HG03066 (cell line): Measurements from ENCODE around the gene UPK1B.
"Not testable (repeated sequence)": the region's sequence is repeated elsewhere in the genome, so short reads cannot be mapped to it uniquely, and the experiment has no call there.

Experiments used
- ATAC-seq: cut with Tn5 transposase; IDR thresholded peaks from one replicate; pipeline ENCODE4 v1.9.1; 2021; ENCODE audit warnings: low read depth; ENCODE audit not compliant: unreplicated experiment

UPK1B gene

GRCh38 chr3:119173325-119173724 is at the start of gene UPK1B:
Gene UPK1B (plus strand): TSS chr3:119173598. CDS start chr3:119186742, 13,144 bp downstream.
- no peak for ATAC-seq

- no peak for ATAC-seq
These were observed 48.1 kb upstream of the UPK1B start for GRCh38 chr3:119125342-119125741.

- ATAC-seq, result no peak
These were observed 47.5 kb upstream of the UPK1B start for GRCh38 chr3:119125742-119126504.

DNA sequence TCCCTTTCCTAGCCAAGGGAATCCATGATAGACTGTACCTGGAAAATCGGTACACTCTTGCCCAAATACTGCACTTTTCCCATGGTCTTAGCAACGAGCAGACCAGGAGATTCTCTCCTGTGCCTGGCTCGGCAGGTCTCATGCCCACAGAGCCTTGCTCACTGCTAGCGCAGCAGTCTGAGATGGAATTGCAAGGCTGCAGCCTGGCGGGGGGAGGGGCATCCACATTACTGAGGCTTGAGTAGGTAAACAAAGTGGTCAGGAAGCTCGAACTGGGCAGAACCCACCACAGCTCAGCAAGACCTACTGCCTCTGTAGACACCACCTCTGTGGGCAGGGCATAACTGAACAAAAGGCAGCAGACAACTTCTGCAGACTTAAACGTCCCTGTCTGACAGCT is 43.1 kb upstream of the UPK1B start:
- ATAC-seq, result not testable (repeated sequence)

DNA sequence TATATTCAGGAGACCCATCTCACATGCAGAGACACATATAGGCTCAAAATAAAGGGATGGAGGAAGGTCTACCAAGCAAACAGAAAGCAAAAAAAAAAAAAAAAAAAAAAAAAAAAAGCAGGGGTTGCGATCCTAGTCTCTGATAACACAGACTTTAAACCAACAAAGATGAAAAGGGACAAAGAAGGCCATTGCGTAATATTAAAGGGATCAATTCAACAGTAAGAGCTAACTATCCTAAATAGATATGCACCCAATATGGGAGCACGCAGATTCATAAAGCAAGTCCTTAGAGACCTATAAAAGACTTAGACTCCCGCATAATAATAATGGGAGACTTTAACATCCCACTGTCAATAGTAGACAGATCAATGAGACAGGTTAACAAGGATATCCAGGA is 41.1 kb upstream of the UPK1B start:
- ATAC-seq, result not testable (repeated sequence)

DNA sequence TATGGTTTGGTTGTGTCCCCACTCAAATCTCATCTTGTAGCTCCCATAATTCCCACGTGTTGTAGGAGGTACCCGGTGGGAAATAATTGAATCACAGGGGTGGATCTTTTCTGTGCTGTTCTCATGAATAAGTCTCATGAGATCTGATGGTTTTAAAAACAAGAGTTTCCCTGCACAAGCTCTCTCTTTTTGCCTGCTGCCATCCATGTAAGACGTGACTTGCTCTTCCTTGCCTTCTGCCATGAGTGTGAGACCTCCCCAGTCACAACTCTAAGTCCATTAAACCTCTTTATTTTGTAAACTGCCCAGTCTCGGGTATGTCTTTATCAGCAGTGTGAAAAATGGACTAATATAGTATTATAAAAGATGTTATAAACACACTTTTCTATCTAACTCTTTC is 34.0 kb upstream of the UPK1B start:
- not testable (repeated sequence) for ATAC-seq

GRCh38 chr3:119140466-119140865 is 32.9 kb upstream of the UPK1B start:
- ATAC-seq, result no peak

DNA sequence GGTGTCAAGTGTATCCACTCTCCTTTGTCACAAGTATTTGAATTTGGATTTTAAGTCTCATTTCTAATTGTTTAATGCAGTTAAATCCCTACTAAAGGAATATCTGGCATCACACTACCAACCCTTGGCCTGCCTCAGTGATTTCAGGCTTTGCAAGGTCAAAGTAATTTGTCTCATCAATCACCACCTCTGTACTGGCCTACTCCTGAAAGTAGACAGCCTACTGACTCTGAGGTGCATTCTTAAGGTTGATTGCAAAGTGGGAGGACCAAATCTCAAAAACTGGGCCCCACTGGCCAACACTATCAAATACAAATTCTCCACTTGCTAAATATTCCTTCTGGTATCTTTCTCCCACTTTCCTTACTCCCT is 28.3 kb upstream of the UPK1B start:
- ATAC-seq, result no peak

GRCh38 chr3:119145500-119146167 is 27.8 kb upstream of the UPK1B start, which contains the start of gene TEX55:
Gene TEX55 (plus strand): TSS chr3:119146165. CDS start chr3:119146190, 25 bp downstream.
- ATAC-seq, result no peak

DNA sequence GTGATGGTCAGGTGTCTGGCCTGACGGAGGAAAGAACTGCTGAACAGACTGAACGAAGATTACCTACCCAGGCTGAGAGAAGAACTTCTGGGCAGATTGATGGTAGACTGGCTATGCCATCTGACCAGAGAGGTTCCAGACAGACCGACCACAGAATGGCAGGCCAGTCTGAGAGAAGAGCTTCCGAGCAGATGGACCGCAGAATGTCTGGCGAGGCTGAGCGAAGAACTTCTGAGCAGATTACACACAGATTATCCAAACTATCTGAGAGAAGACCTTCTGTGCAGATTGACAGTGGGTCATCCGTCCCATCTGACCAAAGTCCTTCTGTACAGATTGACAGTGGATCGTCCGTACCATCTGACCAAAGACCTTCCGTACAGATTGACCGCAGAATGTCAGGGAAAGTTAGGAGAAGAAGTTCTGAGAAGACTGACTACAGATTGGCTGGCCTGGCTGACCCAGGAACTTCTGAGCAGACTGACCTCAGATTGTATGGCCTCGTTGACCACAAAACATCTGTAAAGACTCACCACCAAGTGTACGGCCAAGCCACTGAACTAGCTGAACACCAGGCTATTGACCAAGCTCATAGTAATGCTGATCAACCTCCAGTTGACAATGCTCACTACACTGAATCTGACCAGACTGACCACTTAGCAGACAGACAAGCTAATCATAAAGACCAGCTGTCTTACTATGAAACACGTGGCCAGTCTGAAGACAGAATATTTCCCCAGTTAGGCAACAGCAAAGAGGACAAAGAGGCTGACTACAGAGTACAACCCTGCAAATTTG is 26.6 kb upstream of the UPK1B start:
- no peak for ATAC-seq

GRCh38 chr3:119147494-119147893 is 25.9 kb upstream of the UPK1B start:
- ATAC-seq, result no peak

GRCh38 chr3:119148493-119149180 is 24.8 kb upstream of the UPK1B start:
- no peak for ATAC-seq

- no peak for ATAC-seq
These were observed 23.9 kb upstream of the UPK1B start for GRCh38 chr3:119149484-119149883.

DNA sequence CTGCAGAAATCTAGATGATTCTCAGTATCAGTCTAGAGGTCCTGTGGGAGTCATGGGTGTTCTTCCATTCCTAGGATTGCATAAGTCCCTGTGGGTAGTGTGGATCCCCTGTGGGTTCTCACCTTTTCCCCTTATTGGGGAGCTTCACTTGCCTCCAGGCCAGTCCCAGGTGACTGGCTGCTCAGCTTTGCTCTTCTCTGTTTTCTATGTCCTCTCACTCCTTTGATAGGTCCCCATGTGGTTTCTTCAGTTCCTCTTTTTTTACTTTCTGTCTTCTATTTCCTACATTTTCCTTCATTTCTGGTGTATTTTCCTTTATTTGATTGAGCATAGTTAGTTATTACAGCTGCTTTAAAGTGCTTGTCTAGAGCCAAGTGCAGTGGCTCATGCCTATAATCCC is 16.5 kb upstream of the UPK1B start:
- ATAC-seq, result no peak

DNA sequence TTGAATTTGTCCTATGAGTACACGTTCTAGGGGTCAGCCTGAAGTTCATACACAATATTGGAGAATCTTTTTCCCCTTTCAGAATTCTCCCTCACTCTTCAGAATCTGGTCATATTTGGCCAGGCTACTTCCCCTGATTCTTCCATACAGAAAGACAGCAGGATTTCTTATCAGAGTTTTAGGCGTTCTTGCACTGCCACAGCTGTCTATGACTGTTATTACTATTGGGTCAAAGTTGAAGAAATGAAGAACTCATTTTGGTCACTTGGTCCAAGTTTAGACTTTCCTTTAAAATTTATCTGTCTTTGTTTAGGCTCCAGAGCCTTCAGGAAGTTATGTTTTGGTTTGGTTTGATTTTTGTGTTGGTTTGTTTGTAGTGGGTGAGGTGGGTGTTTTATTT is 15.4 kb upstream of the UPK1B start:
- ATAC-seq, result no peak

GRCh38 chr3:119160361-119160760 is 13.0 kb upstream of the UPK1B start:
- ATAC-seq, result no peak

DNA sequence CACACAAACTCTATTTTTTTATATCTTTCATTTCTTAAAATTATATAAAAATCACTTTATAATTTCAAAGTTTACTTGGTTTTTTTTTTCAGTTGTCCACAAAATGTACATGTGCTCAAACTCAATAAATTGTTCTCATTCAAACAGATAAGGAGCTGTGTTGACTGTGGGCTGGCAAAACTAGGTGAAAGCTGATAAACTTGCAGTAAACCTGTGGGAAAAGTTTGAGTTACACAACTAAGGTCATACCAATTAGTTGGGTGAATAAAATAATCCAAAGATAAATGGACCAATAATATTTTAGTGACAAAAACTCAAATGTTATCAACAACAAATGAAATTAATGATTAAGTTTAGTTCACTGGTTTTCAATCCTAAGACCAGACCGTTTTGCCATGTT is 12.6 kb upstream of the UPK1B start:
- ATAC-seq, result no peak

DNA sequence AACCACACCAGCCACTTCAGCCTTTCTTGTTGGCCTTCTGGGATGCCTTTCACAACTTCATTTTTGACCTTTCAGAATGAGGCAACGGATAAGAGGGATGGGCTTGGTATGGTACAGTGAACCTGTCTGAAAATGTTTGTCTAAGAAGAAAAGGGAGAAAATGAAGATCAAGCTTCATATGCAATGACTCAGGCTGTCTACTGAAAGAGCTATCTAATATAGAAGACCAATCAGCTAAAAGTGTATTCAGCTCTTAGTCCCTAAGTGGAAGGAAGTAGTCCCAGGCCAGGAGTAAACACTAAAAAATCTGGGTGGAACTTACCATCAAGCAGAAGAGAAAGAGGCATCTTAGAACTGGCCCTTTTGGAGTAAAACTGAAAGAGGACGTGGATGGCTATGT is 12.2 kb upstream of the UPK1B start:
- no peak for ATAC-seq

DNA sequence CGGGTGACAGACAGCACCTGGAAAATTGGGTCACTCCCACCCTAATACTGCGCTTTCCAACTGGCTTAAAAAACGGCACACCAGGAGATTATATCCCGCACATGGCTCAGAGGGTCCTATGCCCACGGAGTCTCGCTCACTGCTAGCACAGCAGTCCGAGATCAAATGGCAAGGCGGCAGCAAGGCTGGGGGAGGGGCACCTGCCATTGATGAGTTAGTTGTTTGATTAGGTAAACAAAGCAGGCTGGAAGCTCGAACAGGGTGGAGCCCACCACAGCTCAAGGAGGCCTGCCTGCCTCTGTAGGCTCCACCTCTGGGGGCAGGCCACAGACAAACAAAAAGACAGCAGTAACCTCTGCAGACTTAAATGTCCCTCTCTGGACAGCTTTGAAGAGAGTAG is 8.7 kb upstream of the UPK1B start:
- ATAC-seq, result not testable (repeated sequence)

GRCh38 chr3:119170821-119171220 is 2.6 kb upstream of the UPK1B start:
- ATAC-seq, result no peak
